Caki2 (cell line): Measurements from ENCODE around the gene C4orf54. TPM values are rescaled to one million over a fixed set of nuclear protein-coding genes. Genes with fewer than 3 reads are reported as not detected.

Source experiments
- DNase-seq: peaks from one replicate; pipeline ENCODE4 v3.0.0-alpha.2; 2015; ENCODE audit warnings: low read depth
- in situ Hi-C: cut with HindIII; loops from 2 replicates; pipeline ENCODE4 v1.10.0; 2016; ENCODE audit warnings: low sequenced_read_pairs, low pct_unique_long_range_greater_than_20kb, mixed read lengths
- total RNA-seq: library from RNA; depleted of rRNA; stranded (reverse); fragments of >200 nt; shearing (Covaris generic); gene quantifications from 2 replicates; pipeline ENCODE4 v1.2.3, GENCODE V29; 2014; ENCODE audit warnings: low replicate concordance; rRNA removed

The C4orf54 gene
- total RNA-seq = not detected in 2 replicates

GRCh38 chr4:99657798-99658197, at the start of gene C4orf54:
Gene C4orf54, minus strand, starts transcription at chr4:99657828. Its CDS starts 3,180 bp downstream, at chr4:99654648.
- in situ Hi-C loops = no loop called here
- DNase-seq = no peak

DNA sequence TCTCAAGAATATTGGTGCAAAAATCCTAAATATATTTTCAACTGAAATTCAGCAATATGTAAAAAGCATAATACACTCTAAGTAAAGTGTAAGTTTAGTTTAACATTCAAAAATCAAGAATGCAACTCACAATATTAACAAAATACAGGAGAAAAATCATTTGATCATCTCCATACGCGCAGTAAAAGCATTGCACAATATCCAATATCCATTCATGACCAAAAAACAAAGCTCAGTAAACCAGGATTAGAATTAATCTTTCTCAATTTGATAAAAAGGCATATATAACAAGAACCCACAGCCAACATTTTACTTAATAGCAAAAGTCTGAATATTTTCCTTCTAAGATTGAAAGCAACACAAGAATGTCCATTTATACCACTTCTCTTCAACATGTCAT, 48.3 kb upstream of the C4orf54 start:
- in situ Hi-C loops = no loop called here
- DNase-seq = no peak

GRCh38 chr4:99696801-99697200, 39.2 kb upstream of the C4orf54 start:
- in situ Hi-C loops = no loop called here
- DNase-seq = no peak

DNA sequence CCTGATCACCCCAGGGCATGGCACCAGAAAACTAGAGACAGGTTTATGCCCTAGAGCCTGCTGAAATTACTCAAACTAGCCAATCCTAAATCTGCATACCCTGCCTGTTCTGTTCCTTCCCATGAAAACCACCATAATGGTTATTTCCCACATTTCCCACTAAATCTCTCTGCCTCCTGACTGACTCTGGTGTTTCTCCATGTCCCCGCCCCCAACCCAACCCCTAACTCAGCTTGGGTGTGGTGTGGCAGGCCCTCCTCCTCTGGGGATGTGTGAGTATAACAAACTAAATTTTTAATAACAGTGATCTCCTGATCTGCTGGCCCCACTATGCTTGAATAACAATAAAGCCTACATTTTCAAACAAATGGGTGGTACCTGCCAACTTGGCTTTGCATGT, 35.5 kb upstream of the C4orf54 start:
- no peak for DNase-seq
- in situ Hi-C loops = no loop called here

DNA sequence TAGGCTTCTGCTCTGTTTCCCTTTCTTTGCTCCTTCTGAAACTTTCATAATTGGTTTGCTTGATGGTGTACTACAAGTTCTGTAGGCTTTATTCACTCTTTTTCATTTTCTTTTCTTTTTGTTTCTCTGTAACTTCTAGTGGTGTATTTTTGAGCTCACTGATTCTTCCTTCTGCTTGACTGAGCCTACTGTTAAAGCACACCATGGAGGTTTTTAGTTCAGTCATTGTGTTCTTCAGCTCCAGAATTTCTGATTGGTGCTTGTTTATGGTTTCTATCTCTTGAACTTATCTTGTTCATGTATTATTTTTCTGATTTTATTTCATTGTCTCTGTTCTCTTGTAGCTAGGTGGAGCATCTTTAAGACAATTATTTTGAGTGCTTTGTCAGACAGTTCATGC, 33.4 kb upstream of the C4orf54 start:
- peak; percentile 14 for DNase-seq
- in situ Hi-C loops = no loop called here

DNA sequence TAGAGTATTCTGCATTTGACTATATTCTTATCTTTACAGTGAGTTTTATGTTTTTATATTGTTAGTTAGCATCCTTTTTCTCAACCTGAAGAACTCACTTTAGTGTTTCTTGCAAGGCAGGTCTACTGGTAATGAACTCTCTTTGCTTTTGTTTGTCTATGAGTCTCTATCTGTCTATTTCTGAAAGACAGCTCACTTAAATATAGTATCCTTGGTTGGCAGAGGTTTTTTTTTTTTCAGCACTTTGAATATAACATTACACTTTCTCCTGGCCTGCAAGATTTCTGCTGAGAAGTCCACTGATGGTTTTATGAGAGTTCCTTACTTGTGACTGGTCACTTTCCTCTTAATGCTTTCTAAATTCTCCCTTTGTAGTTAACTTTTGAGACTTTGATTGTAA, 32.8 kb upstream of the C4orf54 start:
- in situ Hi-C loops = no loop called here
- no peak for DNase-seq

DNA sequence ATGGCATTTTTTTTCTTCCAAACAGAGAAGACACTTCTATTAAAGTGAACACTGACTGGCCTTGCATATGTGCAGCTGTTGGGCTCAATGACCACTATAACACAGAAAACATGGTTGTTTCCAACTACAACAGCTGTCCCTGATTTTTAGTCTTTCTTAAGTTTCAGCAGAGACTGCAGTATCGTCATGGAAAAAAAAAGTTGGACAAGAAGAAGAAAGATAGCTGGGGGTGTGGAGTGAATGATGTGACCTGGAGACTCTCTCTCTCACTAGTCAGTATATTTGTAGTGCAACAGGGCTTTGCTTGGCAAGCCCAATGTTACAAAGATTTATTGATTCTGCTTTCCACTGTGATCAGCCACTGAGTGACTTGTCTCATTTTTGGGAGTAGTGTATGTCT, 29.5 kb upstream of the C4orf54 start:
- no peak for DNase-seq
- in situ Hi-C loops = no loop called here

DNA sequence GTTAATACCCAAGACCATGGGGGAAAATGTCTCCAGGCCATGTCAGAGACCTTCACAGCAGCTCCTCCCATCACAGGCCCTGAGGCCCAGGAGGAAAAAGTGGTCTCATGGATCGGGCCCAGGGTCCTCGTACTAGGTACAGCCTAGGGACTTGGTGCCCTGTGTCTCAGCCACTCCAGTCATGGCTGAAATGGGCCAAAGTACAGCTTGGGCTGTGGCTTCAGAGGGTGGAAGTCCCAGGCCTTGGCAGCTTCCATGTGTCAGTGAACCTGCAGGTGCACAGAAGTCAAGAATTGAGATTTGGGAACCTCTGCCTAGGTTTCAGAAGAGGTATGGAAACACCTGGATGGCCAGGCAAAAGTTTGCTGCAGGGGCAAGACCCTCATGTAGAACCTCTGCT, 27.6 kb upstream of the C4orf54 start:
- no peak for DNase-seq
- in situ Hi-C loops = no loop called here

- no peak for DNase-seq
Measured at GRCh38 chr4:99683895-99684294, 26.3 kb upstream of the C4orf54 start.

DNA sequence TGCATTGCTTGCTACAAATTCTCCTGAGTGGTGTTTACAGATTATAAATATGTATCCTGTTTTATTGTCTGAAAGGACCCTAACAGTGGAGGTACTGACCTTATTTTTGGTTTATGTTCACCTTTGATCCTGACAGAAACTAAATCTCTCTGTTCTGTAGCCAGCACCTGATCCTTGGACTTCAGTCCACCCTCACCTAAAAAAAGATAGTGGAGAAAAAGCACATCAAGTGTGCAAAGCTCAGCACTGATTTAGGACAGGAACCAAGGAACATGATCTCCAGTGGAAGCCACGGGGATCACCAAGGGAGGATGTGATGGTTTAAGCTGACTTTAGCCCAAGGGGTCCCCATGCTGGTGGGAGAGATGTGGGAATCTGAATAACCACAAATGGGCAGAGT, 22.3 kb upstream of the C4orf54 start:
- in situ Hi-C loops = no loop called here
- DNase-seq = no peak

More at GRCh38 chr4:99683895-99684294, 26.3 kb upstream of the C4orf54 start:
- in situ Hi-C loops = no loop called here

DNA sequence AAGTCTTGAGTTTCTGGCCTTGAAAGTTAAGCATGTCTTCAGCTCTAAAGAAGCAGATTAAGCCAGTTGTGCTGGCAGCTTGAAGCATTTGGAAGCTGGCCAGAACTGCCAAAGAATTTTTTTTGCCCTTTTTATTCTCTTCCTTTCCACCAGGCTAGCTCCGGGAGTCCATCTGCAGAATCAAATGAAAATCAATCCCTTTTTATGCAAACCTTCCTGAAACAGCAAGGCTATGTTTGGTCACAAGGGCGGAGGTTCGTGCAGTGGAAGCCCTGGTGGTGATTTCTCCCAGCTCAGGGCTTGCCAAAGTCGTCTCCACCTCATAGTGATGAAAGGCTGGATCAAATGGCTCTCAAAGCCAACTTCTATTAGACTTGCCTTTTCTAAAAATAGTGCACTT, 21.6 kb upstream of the C4orf54 start:
- DNase-seq = no peak
- in situ Hi-C loops = no loop called here

DNA sequence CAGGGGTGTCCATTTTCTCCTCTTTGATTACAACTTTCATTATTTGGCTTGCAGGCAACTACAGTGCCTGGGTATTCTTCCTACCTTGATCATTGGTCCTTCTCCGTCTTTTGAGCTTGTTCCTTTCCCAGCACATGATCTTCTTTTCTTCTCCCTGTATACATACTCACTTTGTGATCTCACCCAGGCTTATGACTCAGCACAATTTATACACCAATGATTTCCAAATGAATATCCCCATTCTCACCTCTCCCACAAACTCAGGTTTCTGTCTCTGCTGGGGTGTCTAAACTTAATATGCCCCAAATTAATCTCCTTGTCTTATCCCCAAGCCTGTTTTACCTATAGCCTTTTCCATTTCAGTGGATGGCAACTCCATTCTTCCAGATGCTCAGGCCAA, 19.5 kb upstream of the C4orf54 start:
- peak; percentile 20 for DNase-seq
- in situ Hi-C loops = no loop called here

DNA sequence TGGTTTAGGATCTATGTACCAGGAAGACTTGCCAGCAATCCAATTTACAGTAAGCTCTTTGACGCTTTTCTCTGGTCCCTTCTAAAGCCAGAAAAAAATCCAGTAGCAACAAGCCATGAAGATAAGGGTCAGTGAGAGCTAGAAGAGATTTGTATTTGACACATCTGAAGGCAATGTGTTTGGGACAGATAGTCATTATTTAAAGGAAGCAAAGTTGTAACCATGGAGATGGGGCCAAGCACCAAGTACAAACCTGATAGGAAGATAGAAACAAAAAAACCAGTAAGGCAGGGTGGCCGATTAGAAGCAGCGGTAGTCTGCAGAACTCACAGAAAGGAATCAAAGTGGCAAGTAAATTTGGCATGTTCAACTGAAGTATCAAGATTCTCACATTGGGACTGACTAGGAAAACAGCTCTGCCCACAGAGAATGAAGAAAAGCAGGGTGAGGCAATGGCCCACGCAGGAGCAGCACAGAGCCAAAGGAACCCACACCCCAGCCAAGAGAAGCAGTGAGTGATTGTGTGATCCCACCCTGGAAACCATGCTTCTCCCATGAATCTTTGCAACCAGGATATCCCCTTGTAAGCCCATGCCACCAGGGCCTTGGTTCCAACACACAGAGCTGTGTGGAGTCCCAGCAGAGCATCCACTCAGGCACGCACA, 12.9 kb upstream of the C4orf54 start:
- DNase-seq = no peak
- in situ Hi-C loops = no loop called here

- DNase-seq = no peak
- in situ Hi-C loops = no loop called here
Measured at GRCh38 chr4:99669084-99669483, 11.5 kb upstream of the C4orf54 start.

GRCh38 chr4:99668472-99668871, 10.8 kb upstream of the C4orf54 start:
- no peak for DNase-seq
- in situ Hi-C loops = no loop called here

GRCh38 chr4:99665983-99666382, 8.4 kb upstream of the C4orf54 start:
- DNase-seq = no peak
- in situ Hi-C loops = no loop called here

DNA sequence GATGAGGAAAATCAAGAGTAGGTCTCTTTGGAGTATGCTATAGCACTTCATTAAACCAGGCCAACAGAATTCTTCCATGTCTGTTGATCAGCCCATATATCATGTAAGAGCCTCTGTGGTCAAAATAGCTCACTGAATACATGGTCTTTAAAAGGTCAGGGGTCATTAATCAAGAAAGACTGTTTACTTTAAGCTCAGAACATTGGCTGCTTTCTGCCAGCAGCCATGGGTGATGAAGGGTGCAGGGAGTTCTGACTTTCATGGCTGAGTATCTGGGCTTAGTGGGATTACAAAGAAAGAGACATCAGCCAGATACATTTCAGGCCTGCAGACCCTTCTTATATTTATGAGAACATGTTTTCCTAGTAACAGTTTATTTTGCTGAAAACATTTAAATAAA, 7.1 kb upstream of the C4orf54 start:
- no peak for DNase-seq
- in situ Hi-C loops = no loop called here

GRCh38 chr4:99661907-99662306, 4.3 kb upstream of the C4orf54 start:
- in situ Hi-C loops = no loop called here
- no peak for DNase-seq

- in situ Hi-C loops = no loop called here
- DNase-seq = no peak
Measured at GRCh38 chr4:99658666-99659065, 1.0 kb upstream of the C4orf54 start.

DNA sequence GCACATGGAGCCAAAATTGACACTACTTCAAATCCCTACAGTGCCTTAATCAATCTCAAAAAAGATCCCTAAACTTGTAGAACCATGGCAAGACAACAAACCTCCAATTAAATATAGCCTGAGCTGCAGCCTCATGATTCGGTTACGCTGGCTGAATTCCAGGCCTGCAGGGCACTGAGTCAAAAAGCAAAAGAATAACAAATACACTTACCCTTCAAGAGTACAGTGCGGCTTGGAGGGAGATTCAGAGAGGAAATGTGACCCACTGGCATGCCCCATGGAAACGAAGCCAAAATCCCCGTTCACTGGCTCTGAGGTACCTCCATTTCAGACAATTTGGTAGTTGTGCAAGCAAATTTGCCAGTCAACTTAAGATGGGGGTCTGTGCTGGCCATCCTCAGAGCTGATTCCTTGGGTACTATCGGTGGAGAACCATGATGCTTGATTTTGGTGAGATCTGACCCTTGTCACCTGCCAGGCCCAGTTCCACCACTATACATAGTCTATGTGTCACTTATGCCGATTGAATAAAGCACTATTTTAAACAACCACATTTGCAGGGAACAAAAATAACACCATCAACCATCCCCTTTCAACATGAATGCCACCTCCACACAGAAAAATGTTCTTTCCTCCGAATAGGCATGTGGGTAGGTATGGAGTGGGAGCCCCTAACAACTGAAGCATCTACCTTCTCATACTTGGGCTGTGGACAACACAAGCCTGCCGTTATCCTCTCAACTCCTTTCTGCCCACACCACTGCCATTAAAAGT, 2.1 kb downstream of the C4orf54 start:
- in situ Hi-C loops = no loop called here
- DNase-seq = peak; percentile 44
